ENCODE data around the gene HEPHL1. TPM values are rescaled to one million over a fixed set of nuclear protein-coding genes. Genes with fewer than 3 reads are reported as not detected.

Gene HEPHL1
- total RNA-seq, 1 donor from 2014 or later: not detected

DNA sequence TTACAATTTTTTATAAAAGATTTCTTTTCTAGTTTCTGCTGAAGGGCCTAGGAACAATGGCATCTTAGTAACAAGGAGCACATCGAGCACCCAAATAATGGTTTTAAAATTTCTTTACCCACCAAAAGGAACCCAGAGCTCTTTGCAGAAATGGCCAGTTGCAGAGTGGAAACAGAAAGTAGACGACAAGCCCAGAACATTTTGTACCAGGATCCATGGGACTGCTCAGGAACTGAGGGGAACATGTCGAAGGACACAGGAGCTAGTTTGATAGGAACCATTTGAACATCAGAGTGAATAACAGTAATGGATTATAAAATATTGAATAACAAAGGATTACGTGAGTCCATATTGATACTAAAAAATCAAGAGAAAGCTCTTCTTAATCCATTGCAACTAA, 124.8 kb downstream of the HEPHL1 start:
- peaks cover 56% of the 10 kb centered on the region for H3K4me1 Mint-ChIP-seq (ENCODE audit: low read depth, unreplicated experiment)
- TF ChIP-seq EZH2 (IDR thresholded peaks at IDR 0.05; ENCODE audit: insufficient read depth, low read length) (no peak), CTCF (IDR thresholded peaks at IDR 0.05; ENCODE audit: insufficient read depth, low read depth, low read length) (no peak)
- DNase-seq (ENCODE audit: low read depth) (no peak), FAIRE-seq (no peak)
- Histone ChIP-seq H3K4me3 (ENCODE audit: insufficient read depth, low read depth, low read length) (no peak overlapping the region), H3K4me1 (ENCODE audit: insufficient read depth, low read length) (peaks cover 36% of the 10 kb centered on the region), H3K9me3 (ENCODE audit: insufficient read depth, low read depth, low read length) (no peaks in the 10 kb centered on the region), H3K36me3 (ENCODE audit: insufficient read depth, low read length) (no peaks in the 10 kb centered on the region), H3K4me2 (ENCODE audit: low read length) (no peak overlapping the region), H3K27ac (ENCODE audit: low read depth, low read length) (no peak overlapping the region), H3K9ac (ENCODE audit: low read length) (no peak overlapping the region), H2AFZ (ENCODE audit: low read depth, low read length) (no peak overlapping the region), H3K27me3 (ENCODE audit: insufficient read depth, low read length) (no peaks in the 10 kb centered on the region), H4K20me1 (ENCODE audit: insufficient read depth, low read length) (peaks cover 92% of the 10 kb centered on the region), H3K79me2 (ENCODE audit: insufficient read depth, low read length) (peaks cover 100% of the 10 kb centered on the region)
- no peaks in the 10 kb centered on the region for H3K9me3 Mint-ChIP-seq (ENCODE audit: unreplicated experiment)
- no peak overlapping the region for H3K4me3 Mint-ChIP-seq (ENCODE audit: unreplicated experiment)
- H3K27ac Mint-ChIP-seq (ENCODE audit: unreplicated experiment): peak overlapping the region; percentile 35
- no peaks in the 10 kb centered on the region for H3K27me3 Mint-ChIP-seq (ENCODE audit: low read depth, unreplicated experiment)
- H3K36me3 Mint-ChIP-seq (ENCODE audit: low read depth, unreplicated experiment): peaks cover 4% of the 10 kb centered on the region

GRCh38 chr11:94147433-94147845, 126.3 kb downstream of the HEPHL1 start:
- DNase-seq (ENCODE audit: low read depth): no peak
- Mint-ChIP-seq H3K36me3 (ENCODE audit: low read depth, unreplicated experiment) (peaks cover 4% of the 10 kb centered on the region), H3K4me3 (ENCODE audit: unreplicated experiment) (no peak overlapping the region), H3K9me3 (ENCODE audit: unreplicated experiment) (no peaks in the 10 kb centered on the region), H3K4me1 (ENCODE audit: low read depth, unreplicated experiment) (peaks cover 64% of the 10 kb centered on the region), H3K27me3 (ENCODE audit: low read depth, unreplicated experiment) (no peaks in the 10 kb centered on the region), H3K27ac (ENCODE audit: unreplicated experiment) (no peak overlapping the region)
- no peak overlapping the region for H3K9ac ChIP-seq (ENCODE audit: low read length)
- no peak for FAIRE-seq
- no peak overlapping the region for H3K4me3 ChIP-seq (ENCODE audit: insufficient read depth, low read depth, low read length)
- H3K27ac ChIP-seq (ENCODE audit: low read depth, low read length): no peak overlapping the region
- peaks cover 94% of the 10 kb centered on the region for H4K20me1 ChIP-seq (ENCODE audit: insufficient read depth, low read length)
- peaks cover 100% of the 10 kb centered on the region for H3K79me2 ChIP-seq (ENCODE audit: insufficient read depth, low read length)
- H3K36me3 ChIP-seq (ENCODE audit: insufficient read depth, low read length): no peaks in the 10 kb centered on the region
- no peak overlapping the region for H3K4me2 ChIP-seq (ENCODE audit: low read length)
- H3K9me3 ChIP-seq (ENCODE audit: insufficient read depth, low read depth, low read length): no peaks in the 10 kb centered on the region
- H3K27me3 ChIP-seq (ENCODE audit: insufficient read depth, low read length): no peaks in the 10 kb centered on the region
- H2AFZ ChIP-seq (ENCODE audit: low read depth, low read length): no peak overlapping the region
- TF ChIP-seq CTCF (IDR thresholded peaks at IDR 0.05; ENCODE audit: insufficient read depth, low read depth, low read length) (no peak), EZH2 (IDR thresholded peaks at IDR 0.05; ENCODE audit: insufficient read depth, low read length) (no peak)
- peaks cover 40% of the 10 kb centered on the region for H3K4me1 ChIP-seq (ENCODE audit: insufficient read depth, low read length)

- Mint-ChIP-seq H3K4me3 (ENCODE audit: unreplicated experiment) (no peak overlapping the region), H3K4me1 (ENCODE audit: low read depth, unreplicated experiment) (peaks cover 64% of the 10 kb centered on the region), H3K36me3 (ENCODE audit: low read depth, unreplicated experiment) (peaks cover 4% of the 10 kb centered on the region), H3K27me3 (ENCODE audit: low read depth, unreplicated experiment) (no peaks in the 10 kb centered on the region), H3K27ac (ENCODE audit: unreplicated experiment) (peak overlapping the region; percentile 9), H3K9me3 (ENCODE audit: unreplicated experiment) (no peaks in the 10 kb centered on the region)
- H3K9me3 ChIP-seq (ENCODE audit: insufficient read depth, low read depth, low read length): no peaks in the 10 kb centered on the region
- H3K79me2 ChIP-seq (ENCODE audit: insufficient read depth, low read length): peaks cover 100% of the 10 kb centered on the region
- H2AFZ ChIP-seq (ENCODE audit: low read depth, low read length): no peak overlapping the region
- FAIRE-seq (no peak), DNase-seq (ENCODE audit: low read depth) (no peak)
- no peaks in the 10 kb centered on the region for H3K27me3 ChIP-seq (ENCODE audit: insufficient read depth, low read length)
- peaks cover 41% of the 10 kb centered on the region for H3K4me1 ChIP-seq (ENCODE audit: insufficient read depth, low read length)
- no peak overlapping the region for H3K4me2 ChIP-seq (ENCODE audit: low read length)
- TF ChIP-seq CTCF (IDR thresholded peaks at IDR 0.05; ENCODE audit: insufficient read depth, low read depth, low read length) (no peak), EZH2 (IDR thresholded peaks at IDR 0.05; ENCODE audit: insufficient read depth, low read length) (no peak)
- no peak overlapping the region for H3K9ac ChIP-seq (ENCODE audit: low read length)
- H3K4me3 ChIP-seq (ENCODE audit: insufficient read depth, low read depth, low read length): no peak overlapping the region
- H4K20me1 ChIP-seq (ENCODE audit: insufficient read depth, low read length): peaks cover 94% of the 10 kb centered on the region
- H3K36me3 ChIP-seq (ENCODE audit: insufficient read depth, low read length): no peaks in the 10 kb centered on the region
- H3K27ac ChIP-seq (ENCODE audit: low read depth, low read length): no peak overlapping the region
These were observed 127.0 kb downstream of the HEPHL1 start for GRCh38 chr11:94148189-94148588.
